ENCODE results near the gene PLCH2.
A peak's percentile ranks its signal among the peaks of the same experiment; 100 is the strongest.

Gene PLCH2

GRCh38 chr1:2502210-2502609, 26.1 kb downstream of the PLCH2 start:
- DNase-seq: no peak

- DNase-seq: peak; percentile 6
Measured at GRCh38 chr1:2502661-2503553, 26.8 kb downstream of the PLCH2 start.

- no peak for DNase-seq
Measured at GRCh38 chr1:2503554-2504224, 27.6 kb downstream of the PLCH2 start.

- no peak for DNase-seq
Measured at GRCh38 chr1:2504225-2504948, 28.3 kb downstream of the PLCH2 start.

- no peak for DNase-seq
Measured at GRCh38 chr1:2504949-2505272, 28.8 kb downstream of the PLCH2 start.

GRCh38 chr1:2505461-2505994, 29.4 kb downstream of the PLCH2 start:
- DNase-seq: no peak

- no peak for DNase-seq
Measured at GRCh38 chr1:2506007-2506860, 30.1 kb downstream of the PLCH2 start.

- DNase-seq: no peak
Measured at GRCh38 chr1:2506901-2507565, 30.9 kb downstream of the PLCH2 start.

GRCh38 chr1:2507744-2508155, 31.7 kb downstream of the PLCH2 start:
- DNase-seq: no peak

GRCh38 chr1:2508180-2508579, 32.1 kb downstream of the PLCH2 start:
- no peak for DNase-seq

GRCh38 chr1:2508751-2509150, 32.7 kb downstream of the PLCH2 start:
- DNase-seq: no peak

GRCh38 chr1:2509589-2509988, 33.5 kb downstream of the PLCH2 start:
- no peak for DNase-seq

GRCh38 chr1:2510366-2511155, 34.5 kb downstream of the PLCH2 start:
- no peak for DNase-seq

- no peak for DNase-seq
Measured at GRCh38 chr1:2512862-2513421, 36.9 kb downstream of the PLCH2 start.

- no peak for DNase-seq
Measured at GRCh38 chr1:2513939-2514652, 38.0 kb downstream of the PLCH2 start.

GRCh38 chr1:2514863-2515762, 39.0 kb downstream of the PLCH2 start:
- DNase-seq: no peak

GRCh38 chr1:2515763-2516080, 39.6 kb downstream of the PLCH2 start:
- no peak for DNase-seq

- no peak for DNase-seq
Measured at GRCh38 chr1:2516124-2516523, 40.0 kb downstream of the PLCH2 start.

GRCh38 chr1:2516946-2517345, 40.9 kb downstream of the PLCH2 start:
- no peak for DNase-seq
